ENCODE measurements around the gene RPS19BP1. TPM values are rescaled to one million over a fixed set of nuclear protein-coding genes. Genes with fewer than 3 reads are reported as not detected.

The RPS19BP1 gene
- total RNA-seq, 2 experiments from 2014 or later, result 65.8 to 69.7 TPM

GRCh38 chr22:39498368-39498767 is 34.2 kb downstream of the RPS19BP1 start:
- ChIA-PET POLR2A (interaction anchor here (1.0 kb wide), 1 partner anchor 22 kb away, joined by 3 read pairs; the partner anchor contains the start of gene ATF4), CTCF (interaction anchor here (3.9 kb wide), 1 partner anchor 32 kb away, joined by 44 read pairs; no protein-coding TSS in a partner anchor)
- ATAC-seq (ENCODE audit: poor library complexity) (no peak), DNase-seq (no peak)
- Mint-ChIP-seq H3K9me3 (no peaks in the 10 kb centered on the region), H3K4me3 (no peak overlapping the region), H3K36me3 (ENCODE audit: low read depth) (peaks cover 10% of the 10 kb centered on the region), H3K27me3 (no peaks in the 10 kb centered on the region), H3K27ac (no peak overlapping the region), H3K4me1 (ENCODE audit: low read depth) (peaks cover 24% of the 10 kb centered on the region)
- H3K4me3 ChIP-seq (ENCODE audit: low read length), result no peak overlapping the region
- peaks cover 28% of the 10 kb centered on the region for H3K4me1 ChIP-seq (ENCODE audit: insufficient read depth, low read length)
- no peak for TF ChIP-seq CTCF (IDR thresholded peaks at IDR 0.05)
- no peaks in the 10 kb centered on the region for H3K36me3 ChIP-seq (ENCODE audit: insufficient read depth, low read length)
- no peak overlapping the region for H3K27ac ChIP-seq (ENCODE audit: low read depth in 1 of 2, low read length in 2 of 2)
- intact Hi-C loops (cut with DNase I, micrococcal nuclease), result no loop called here
- H3K27me3 ChIP-seq (ENCODE audit: control insufficient read depth in 1 of 2, insufficient read depth in 2 of 2, low read length in 2 of 2), result no peaks in the 10 kb centered on the region
- H3K9me3 ChIP-seq (ENCODE audit: control insufficient read depth in 1 of 2, insufficient read depth in 1 of 2, low read length in 2 of 2), result no peaks in the 10 kb centered on the region

- H3K9me3 Mint-ChIP-seq, result no peaks in the 10 kb centered on the region
- H3K27ac Mint-ChIP-seq, result no peak overlapping the region
- DNase-seq, result no peak
- peaks cover 21% of the 10 kb centered on the region for H3K4me1 Mint-ChIP-seq (ENCODE audit: low read depth)
- CTCF ChIA-PET, result interaction anchor here (1.9 to 3.9 kb wide), 2 partner anchors 16 to 32 kb away, joined by 13 to 44 read pairs; no protein-coding TSS in a partner anchor
- no peak overlapping the region for H3K27ac ChIP-seq (ENCODE audit: low read depth in 1 of 2, low read length in 2 of 2)
- no peak for TF ChIP-seq CTCF (IDR thresholded peaks at IDR 0.05)
- H3K4me3 Mint-ChIP-seq, result no peak overlapping the region
- no peaks in the 10 kb centered on the region for H3K9me3 ChIP-seq (ENCODE audit: control insufficient read depth in 1 of 2, insufficient read depth in 1 of 2, low read length in 2 of 2)
- ATAC-seq (ENCODE audit: poor library complexity), result no peak
- no peaks in the 10 kb centered on the region for H3K27me3 ChIP-seq (ENCODE audit: control insufficient read depth in 1 of 2, insufficient read depth in 2 of 2, low read length in 2 of 2)
- H3K27me3 Mint-ChIP-seq, result no peaks in the 10 kb centered on the region
- H3K36me3 ChIP-seq (ENCODE audit: insufficient read depth, low read length), result no peaks in the 10 kb centered on the region
- peaks cover 8% of the 10 kb centered on the region for H3K36me3 Mint-ChIP-seq (ENCODE audit: low read depth)
- POLR2A ChIA-PET, result interaction anchor here (1.6 kb wide), 1 partner anchor 109 kb away, joined by 3 read pairs; no protein-coding TSS in a partner anchor
- H3K4me1 ChIP-seq (ENCODE audit: insufficient read depth, low read length), result peaks cover 19% of the 10 kb centered on the region
- intact Hi-C loops (cut with DNase I, micrococcal nuclease), result no loop called here
- no peak overlapping the region for H3K4me3 ChIP-seq (ENCODE audit: low read length)
These were observed 35.1 kb downstream of the RPS19BP1 start for GRCh38 chr22:39497429-39497828.

GRCh38 chr22:39496131-39496838 is 36.3 kb downstream of the RPS19BP1 start:
- peak; percentile 72 for TF ChIP-seq CTCF (IDR thresholded peaks at IDR 0.05)
- H3K4me3 ChIP-seq (ENCODE audit: low read length), result no peak overlapping the region
- DNase-seq (peak in 12 of 14 experiments; percentile 29 to 75 (median 48)), ATAC-seq (ENCODE audit: poor library complexity) (peak; percentile 77)
- H3K27me3 ChIP-seq (ENCODE audit: control insufficient read depth in 1 of 2, insufficient read depth in 2 of 2, low read length in 2 of 2), result no peaks in the 10 kb centered on the region
- ChIA-PET CTCF (interaction anchor here (0.7 to 3.9 kb wide), 14 partner anchors 9 to 548 kb away, joined by 3 to 44 read pairs (median 6); partner anchors contain the start of genes ATF4 and TAB1), POLR2A (interaction anchor here (1.0 to 1.6 kb wide), 4 partner anchors 24 to 108 kb away, joined by 3 to 6 read pairs (median 4); partner anchors contain the start of gene ATF4)
- H3K4me1 ChIP-seq (ENCODE audit: insufficient read depth, low read length), result peaks cover 14% of the 10 kb centered on the region
- intact Hi-C loops (cut with DNase I, micrococcal nuclease), result no loop called here
- no peaks in the 10 kb centered on the region for H3K9me3 ChIP-seq (ENCODE audit: control insufficient read depth in 1 of 2, insufficient read depth in 1 of 2, low read length in 2 of 2)
- Mint-ChIP-seq H3K36me3 (ENCODE audit: low read depth) (no peaks in the 10 kb centered on the region), H3K9me3 (no peaks in the 10 kb centered on the region), H3K4me1 (ENCODE audit: low read depth) (peaks cover 11% of the 10 kb centered on the region), H3K27me3 (no peaks in the 10 kb centered on the region), H3K4me3 (no peak overlapping the region), H3K27ac (no peak overlapping the region)
- no peaks in the 10 kb centered on the region for H3K36me3 ChIP-seq (ENCODE audit: insufficient read depth, low read length)
- H3K27ac ChIP-seq (ENCODE audit: low read depth in 1 of 2, low read length in 2 of 2), result no peak overlapping the region

Measured in CD4-positive, alpha-beta T cell (primary cell).